ENCODE measurements around the gene MAFG. TPM values are rescaled to one million over a fixed set of nuclear protein-coding genes. Genes with fewer than 3 reads are reported as not detected.
A peak's percentile ranks its signal among the peaks of the same experiment; 100 is the strongest.

Gene MAFG
- total RNA-seq, 1 experiment from 2014 or later: 36.1 TPM

GRCh38 chr17:81906476-81907218 lies 20.9 kb downstream of the MAFG start:
- CTCF ChIA-PET: no interaction called here
- BruUV-seq (replicated peaks): no TSS peak
- H3K36me3 Mint-ChIP-seq (ENCODE audit: insufficient read depth, unreplicated experiment): peaks cover 42% of the 10 kb centered on the region

DNA sequence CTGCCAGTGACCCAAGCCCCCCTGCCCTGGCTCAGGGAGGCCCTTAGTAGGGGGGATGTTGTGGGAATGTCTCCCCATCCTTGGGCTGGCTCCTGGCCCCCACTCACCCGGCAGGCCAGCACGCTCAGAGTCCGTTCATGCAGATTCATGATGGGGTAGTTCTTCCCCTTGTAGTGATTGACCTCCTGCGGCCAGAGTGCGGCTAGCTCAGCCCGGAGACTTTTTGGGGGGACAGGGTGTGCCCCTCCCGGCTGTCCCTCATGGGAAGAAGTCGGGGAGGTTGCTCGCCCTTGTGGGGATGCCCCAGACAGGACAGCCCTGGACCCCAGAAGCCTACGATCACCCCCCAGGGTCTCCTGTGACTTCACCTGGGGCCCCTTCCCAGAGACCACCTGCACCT lies 21.5 kb downstream of the MAFG start:
- peaks cover 42% of the 10 kb centered on the region for H3K36me3 Mint-ChIP-seq (ENCODE audit: insufficient read depth, unreplicated experiment)
- CTCF ChIA-PET: no interaction called here
- intact Hi-C loops (cut with micrococcal nuclease; ENCODE audit: unreplicated experiment): no loop called here
- H3K9me3 Mint-ChIP-seq (ENCODE audit: low read depth, unreplicated experiment): no peaks in the 10 kb centered on the region
- no TSS peak for BruUV-seq (replicated peaks)
- no peak overlapping the region for H3K4me3 Mint-ChIP-seq (ENCODE audit: low read depth, unreplicated experiment)
- peaks cover 8% of the 10 kb centered on the region for H3K4me1 Mint-ChIP-seq (ENCODE audit: low read depth, unreplicated experiment)
- H3K27ac Mint-ChIP-seq (ENCODE audit: unreplicated experiment): no peak overlapping the region
- no peak for DNase-seq
- no peak for TF ChIP-seq CTCF (IDR thresholded peaks at IDR 0.05; ENCODE audit: unreplicated experiment)
- peaks cover 8% of the 10 kb centered on the region for H3K27me3 Mint-ChIP-seq (ENCODE audit: unreplicated experiment)

More at GRCh38 chr17:81906476-81907218, 20.9 kb downstream of the MAFG start:
- TF ChIP-seq CTCF (IDR thresholded peaks at IDR 0.05; ENCODE audit: unreplicated experiment): peak; percentile 23
- Mint-ChIP-seq H3K4me3 (ENCODE audit: low read depth, unreplicated experiment) (no peak overlapping the region), H3K27me3 (ENCODE audit: unreplicated experiment) (peaks cover 1% of the 10 kb centered on the region), H3K4me1 (ENCODE audit: low read depth, unreplicated experiment) (peaks cover 10% of the 10 kb centered on the region), H3K9me3 (ENCODE audit: low read depth, unreplicated experiment) (no peaks in the 10 kb centered on the region), H3K27ac (ENCODE audit: unreplicated experiment) (no peak overlapping the region)
- intact Hi-C loops (cut with micrococcal nuclease; ENCODE audit: unreplicated experiment): no loop called here
- no peak for DNase-seq

DNA sequence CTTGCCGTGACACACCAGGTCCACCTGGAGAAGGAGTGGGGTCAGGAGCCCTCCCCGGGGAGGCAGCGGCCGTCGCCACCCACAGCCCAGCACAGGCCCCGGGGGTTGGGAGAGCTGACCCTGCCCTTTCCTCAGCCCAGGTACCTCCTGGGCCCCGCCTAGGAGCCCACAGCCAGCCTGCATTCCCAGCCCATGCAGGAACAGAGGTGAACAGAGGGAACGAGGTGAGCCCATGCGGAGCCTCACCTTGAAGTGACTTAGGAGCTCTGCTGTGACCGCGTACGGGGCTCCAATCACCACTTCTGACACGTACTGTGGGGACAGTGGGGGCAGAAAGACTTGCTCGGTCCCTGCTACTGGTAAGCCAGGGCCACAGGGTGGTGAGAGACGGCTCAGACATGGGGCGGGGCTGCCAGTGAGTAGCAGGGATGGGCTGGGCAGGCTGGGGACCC lies 22.1 kb downstream of the MAFG start:
- H3K36me3 Mint-ChIP-seq (ENCODE audit: insufficient read depth, unreplicated experiment): peaks cover 43% of the 10 kb centered on the region

DNA sequence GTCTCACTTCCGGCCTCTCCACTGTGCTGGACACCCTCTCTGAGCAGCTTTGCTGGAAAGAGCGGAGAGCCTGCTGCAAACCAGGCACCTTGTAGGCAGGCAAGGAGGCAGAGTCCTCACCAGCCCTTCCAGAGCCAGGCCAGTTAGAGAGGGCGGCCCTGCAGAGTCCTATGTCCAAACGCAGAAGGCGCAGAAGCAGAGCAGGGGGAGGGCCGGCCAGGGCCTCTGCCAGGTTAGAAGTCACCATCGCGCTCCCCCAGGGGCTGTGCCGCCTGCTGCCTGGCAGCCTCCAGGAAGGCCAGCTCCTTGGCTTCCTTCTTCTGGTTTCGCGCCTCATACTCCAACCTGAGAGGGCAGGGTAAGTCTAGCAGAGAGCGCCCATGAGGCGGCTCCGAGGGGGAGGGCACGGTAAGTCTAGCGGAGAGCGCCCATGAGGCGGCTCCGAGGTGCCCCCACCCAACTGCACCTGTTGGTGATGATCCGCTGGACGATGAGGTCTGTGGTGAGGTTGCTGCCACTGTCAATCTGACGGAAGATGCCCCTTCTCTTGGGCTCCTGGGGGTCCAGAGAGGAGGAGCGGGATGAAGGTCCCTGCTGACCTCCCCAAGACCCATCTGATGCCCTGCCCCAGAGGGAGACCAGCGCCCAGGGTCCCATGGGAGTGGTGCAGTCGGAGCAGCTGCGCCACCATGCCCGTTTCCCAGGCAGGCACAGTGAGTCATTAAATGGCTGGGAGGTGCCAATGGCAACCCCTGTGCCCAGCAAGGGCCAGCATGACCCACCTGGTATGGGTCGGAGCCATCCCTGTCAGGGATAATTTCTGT lies 22.7 kb downstream of the MAFG start:
- no TSS peak for BruUV-seq (replicated peaks)
- Mint-ChIP-seq H3K4me3 (ENCODE audit: low read depth, unreplicated experiment) (no peak overlapping the region), H3K4me1 (ENCODE audit: low read depth, unreplicated experiment) (peaks cover 3% of the 10 kb centered on the region), H3K36me3 (ENCODE audit: insufficient read depth, unreplicated experiment) (peaks cover 45% of the 10 kb centered on the region), H3K27ac (ENCODE audit: unreplicated experiment) (no peak overlapping the region), H3K27me3 (ENCODE audit: unreplicated experiment) (peaks cover 16% of the 10 kb centered on the region), H3K9me3 (ENCODE audit: low read depth, unreplicated experiment) (no peaks in the 10 kb centered on the region)
- intact Hi-C loops (cut with micrococcal nuclease; ENCODE audit: unreplicated experiment): no loop called here
- DNase-seq: no peak
- no peak for TF ChIP-seq CTCF (IDR thresholded peaks at IDR 0.05; ENCODE audit: unreplicated experiment)
- CTCF ChIA-PET: no interaction called here

More for the DNA sequence above, 22.1 kb downstream of the MAFG start:
- TF ChIP-seq CTCF (IDR thresholded peaks at IDR 0.05; ENCODE audit: unreplicated experiment): no peak
- no TSS peak for BruUV-seq (replicated peaks)
- CTCF ChIA-PET: no interaction called here
- DNase-seq: no peak
- H3K27me3 Mint-ChIP-seq (ENCODE audit: unreplicated experiment): peaks cover 13% of the 10 kb centered on the region
- no peak overlapping the region for H3K27ac Mint-ChIP-seq (ENCODE audit: unreplicated experiment)
- H3K4me3 Mint-ChIP-seq (ENCODE audit: low read depth, unreplicated experiment): no peak overlapping the region
- intact Hi-C loops (cut with micrococcal nuclease; ENCODE audit: unreplicated experiment): no loop called here
- H3K4me1 Mint-ChIP-seq (ENCODE audit: low read depth, unreplicated experiment): peaks cover 8% of the 10 kb centered on the region
- H3K9me3 Mint-ChIP-seq (ENCODE audit: low read depth, unreplicated experiment): no peaks in the 10 kb centered on the region
